Hematopoietic multipotent progenitor cell treated with erythropoietin and hydrocortisone succinate and interleukin-3 and kit ligand, for 4 days (in vitro differentiated cells): Measurements from ENCODE around the gene GPHN.

Experiments
- DNase-seq: peaks from one replicate; pipeline ENCODE4 v3.0.0-alpha.2; 2015

GPHN gene

GRCh38 chr14:67071506-67071905, 563.6 kb downstream of the GPHN start:
- no peak for DNase-seq

- DNase-seq: no peak
Measured at GRCh38 chr14:67077921-67078320, 570.0 kb downstream of the GPHN start.

DNA sequence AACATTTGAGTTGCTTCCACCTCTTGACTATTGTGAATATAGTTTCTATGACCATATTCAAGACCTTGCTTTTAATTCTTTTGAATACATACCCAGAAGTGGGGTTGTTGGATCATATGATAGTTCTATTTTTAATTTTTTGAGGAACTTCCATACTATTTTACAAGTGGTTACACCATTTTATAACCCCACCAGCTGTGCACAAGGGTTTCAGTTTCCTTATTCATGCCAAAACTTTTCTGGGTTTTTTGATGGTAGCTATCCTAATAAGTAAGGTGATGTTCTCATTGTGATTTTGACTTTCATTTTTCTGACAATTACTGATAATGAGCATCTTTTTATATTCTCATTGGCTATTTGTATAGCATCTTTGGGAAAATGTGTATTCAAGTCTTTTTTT, 571.9 kb downstream of the GPHN start:
- DNase-seq: no peak

DNA sequence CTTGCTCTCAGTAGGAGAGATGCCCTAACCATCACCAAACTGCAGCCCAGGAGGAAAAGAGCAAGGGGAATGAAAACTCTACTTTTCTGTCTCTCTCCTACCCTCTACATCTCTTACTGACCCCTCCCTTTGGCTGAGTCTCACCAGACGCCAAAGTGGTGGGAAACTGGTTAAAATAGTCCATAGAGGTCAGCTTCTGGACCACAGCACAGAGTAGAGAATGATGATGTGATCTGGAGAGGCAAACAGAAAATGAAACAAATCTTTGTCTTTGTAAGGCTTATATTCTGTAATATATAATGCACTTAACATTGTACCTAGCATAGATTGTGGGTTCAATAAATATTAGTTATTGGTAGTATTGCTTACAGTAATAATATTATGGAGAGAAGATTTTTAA, 600.3 kb downstream of the GPHN start:
- no peak for DNase-seq

GRCh38 chr14:67111022-67111421, 603.1 kb downstream of the GPHN start:
- no peak for DNase-seq

DNA sequence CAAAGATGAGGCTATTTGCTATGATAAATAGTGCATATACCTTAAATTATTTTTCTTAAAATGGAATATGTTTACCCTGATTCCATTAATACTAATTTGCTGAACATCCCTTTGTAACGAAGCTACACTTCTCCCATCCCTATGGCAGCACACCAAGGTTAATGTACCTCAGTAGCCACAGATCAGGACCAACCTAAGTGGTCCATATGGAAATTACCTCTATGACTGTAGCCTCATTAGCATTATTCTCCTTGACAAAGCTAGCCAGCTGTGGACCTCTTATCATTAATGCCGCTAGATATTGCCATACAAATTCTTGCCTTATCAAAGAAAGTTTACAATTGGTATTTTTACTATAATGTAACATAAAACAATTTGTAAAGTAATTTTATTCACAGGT, 604.4 kb downstream of the GPHN start:
- DNase-seq: no peak

GRCh38 chr14:67127174-67127573, 619.2 kb downstream of the GPHN start:
- DNase-seq: no peak

DNA sequence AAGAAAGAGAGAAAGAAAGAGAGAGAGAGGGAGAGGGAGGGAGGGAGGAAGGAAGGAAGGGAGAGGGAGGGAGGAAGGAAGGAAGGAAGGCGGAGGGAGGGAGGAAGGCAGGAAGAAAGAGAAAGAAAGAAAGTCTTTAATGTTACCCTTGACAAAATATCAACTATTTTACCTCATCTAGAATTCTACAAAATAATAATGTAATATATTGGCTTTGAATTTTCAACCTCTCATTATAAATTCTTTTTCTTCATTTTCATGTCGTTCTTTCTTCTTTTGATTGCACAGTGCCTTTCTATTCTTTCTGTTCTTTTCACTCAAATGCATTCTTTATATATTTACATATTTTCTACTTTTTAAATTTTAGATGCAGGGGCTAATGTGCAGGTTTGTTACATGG, 621.8 kb downstream of the GPHN start:
- DNase-seq: no peak

DNA sequence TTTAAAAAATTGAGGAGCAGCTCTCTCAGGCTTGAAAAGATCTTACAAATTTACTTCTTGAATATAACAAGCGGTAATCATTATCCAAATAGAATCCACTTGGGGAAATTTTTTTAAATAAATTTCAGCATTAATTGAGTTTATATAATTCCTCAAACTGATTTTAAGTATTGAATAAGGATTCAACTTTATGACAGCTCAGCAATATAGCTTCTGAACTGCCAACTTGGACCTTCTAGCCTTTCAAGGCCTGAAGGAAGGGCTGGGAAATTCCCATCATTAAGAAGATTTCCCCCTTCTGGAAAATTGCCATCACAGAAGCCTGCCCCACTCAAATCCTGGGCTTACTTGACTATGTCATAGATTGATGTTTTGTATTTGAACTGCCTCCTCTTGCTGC, 623.7 kb downstream of the GPHN start:
- DNase-seq: no peak

DNA sequence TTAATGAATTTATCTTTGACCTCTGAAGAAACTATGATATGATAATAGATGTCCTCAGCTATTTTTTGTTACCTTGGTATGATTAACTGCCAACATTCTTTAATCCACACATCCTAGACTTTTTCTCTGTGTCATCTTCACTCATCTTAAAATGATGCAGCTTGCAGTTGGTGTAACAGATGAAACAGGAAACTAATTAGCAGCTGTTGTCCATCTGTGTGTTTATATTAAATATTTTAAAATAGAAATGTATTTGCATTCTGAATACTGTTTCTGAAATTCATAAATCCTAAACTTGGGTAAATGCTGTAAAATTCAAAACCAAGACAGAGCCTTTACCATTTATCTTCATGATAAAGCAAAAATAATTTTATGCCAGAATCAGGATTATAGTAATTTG, 625.2 kb downstream of the GPHN start:
- no peak for DNase-seq

- DNase-seq: no peak
Measured at GRCh38 chr14:67133595-67134441, 625.9 kb downstream of the GPHN start.

DNA sequence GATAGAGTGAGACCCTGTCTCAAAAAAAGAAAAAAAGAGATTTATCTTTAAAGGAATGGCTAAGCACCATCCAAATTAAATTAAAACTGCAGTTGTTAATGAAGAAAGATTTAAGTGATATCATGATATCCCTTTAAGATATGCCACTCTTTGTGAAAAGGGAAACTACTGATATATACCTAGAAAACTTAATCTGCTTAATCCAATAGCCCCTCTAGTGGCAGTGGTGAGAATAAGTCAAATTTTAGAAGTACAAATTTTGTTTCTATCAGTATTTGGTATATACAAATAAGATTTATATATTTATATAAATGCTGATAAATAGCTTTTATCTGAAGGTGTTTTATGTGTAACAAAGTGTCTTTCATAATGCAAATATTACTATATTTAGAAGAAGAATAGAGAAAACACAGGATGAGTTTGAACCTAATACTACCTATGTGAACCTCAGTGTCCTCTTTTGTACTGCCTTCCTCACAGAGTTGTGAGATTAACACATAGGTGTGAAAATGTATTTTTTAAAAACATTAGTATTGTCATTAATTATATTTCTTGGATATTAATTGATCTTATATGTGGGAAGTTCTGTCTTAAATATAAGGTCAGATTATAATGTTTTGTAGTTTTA, 629.9 kb downstream of the GPHN start:
- DNase-seq: peak; percentile 63

DNA sequence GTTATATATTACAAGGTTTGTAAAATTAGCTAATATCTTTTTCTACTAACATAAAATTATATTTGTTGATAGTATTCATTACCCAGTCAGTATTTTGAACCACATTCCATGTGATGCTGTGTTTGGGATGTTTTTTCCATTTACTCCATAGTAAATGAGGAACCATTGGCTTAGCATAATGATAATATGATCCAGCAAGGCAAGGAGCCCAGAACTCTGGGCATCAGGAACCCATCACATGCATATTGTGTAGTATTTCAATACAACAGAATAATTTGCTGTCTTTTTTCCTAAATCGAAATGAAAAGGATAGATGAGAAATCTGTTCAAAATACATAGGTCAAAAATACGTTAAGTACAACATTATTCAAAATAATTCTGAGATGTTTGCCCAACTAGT, 632.6 kb downstream of the GPHN start:
- DNase-seq: no peak

GRCh38 chr14:67141146-67141900, 633.4 kb downstream of the GPHN start:
- no peak for DNase-seq

DNA sequence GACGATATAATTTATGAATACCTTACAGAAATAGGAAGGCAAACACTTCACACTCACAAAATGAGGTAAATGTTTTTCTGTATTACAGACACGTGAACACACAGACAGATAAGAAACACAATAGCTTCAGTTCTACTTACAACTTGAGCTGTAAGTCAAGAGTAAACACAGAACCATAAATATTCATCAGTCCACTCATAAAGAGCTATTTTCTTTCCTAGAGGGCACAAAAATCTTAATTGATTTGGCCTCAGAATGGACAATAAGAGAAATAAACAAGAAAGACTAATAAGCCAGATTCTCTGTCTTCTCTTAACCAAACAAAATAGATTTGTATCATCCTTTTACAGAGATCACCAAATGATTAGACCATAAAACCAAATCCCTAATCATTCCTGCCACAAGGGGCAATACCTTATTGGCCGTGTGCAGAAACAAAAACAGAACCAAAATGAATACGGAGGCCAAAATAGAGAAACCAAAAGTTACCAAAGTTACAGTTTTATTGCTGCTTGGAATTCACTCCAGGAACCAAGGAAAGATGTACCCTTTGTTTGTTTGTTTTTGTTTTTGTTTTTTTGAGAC, 643.2 kb downstream of the GPHN start:
- DNase-seq: no peak

GRCh38 chr14:67158566-67158965, 650.6 kb downstream of the GPHN start:
- DNase-seq: no peak

DNA sequence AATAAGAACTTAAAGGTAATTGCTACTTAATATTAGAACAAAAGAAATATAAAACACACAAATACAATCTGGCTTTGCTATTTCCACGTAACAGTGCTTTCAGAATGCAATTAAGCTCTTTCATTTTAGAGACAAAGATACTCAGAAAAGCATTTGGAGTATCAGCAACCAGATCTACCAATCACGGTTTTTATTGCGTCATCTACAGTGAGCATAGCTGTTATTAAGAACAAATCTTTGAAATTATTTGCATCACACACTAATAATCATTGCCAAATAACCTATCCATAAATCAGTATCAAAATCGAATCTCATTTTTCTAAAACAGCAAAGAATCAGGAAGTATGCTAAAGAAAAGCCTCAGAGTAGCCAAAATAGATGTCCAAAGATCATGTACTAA, 654.4 kb downstream of the GPHN start:
- no peak for DNase-seq

- DNase-seq: peak; percentile 76
Measured at GRCh38 chr14:67166450-67166853, 658.5 kb downstream of the GPHN start.

- DNase-seq: no peak
Measured at GRCh38 chr14:67167420-67168109, 659.6 kb downstream of the GPHN start.

DNA sequence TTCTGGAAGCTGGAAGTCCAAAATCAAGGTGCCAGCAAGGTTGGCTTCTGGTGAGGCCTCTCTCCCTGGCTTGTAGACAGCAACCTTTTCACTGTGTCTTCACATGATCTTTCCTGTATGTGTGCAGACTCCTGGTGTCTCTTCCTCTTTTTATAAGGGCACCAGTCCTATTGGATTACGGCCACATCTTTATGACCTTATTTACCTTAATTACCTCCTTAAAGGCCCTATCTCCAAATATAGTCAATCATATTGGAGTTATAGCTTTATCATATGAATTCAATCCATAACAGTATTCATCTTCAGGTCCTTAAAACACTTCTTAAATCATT, 660.1 kb downstream of the GPHN start:
- DNase-seq: no peak

DNA sequence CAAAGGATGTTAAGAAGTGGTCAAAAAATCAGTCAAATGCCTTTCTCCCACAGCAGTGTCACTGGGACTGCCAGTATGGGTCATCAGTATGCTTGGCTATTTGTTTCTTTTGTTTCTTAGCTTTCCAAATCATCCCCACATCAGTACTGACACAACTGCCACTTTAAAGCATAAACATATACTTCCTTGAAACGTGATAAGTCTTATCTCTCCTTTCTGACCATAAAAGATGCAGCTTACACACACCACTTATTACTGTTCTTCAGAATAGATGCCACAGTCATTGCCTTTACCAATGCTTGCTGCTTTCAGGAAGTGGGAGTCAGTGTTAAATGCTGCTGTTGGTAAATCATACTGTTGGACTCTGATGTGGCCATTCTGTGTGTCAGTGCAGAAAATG, 662.7 kb downstream of the GPHN start:
- peak; percentile 54 for DNase-seq

GRCh38 chr14:67172056-67172455, 664.1 kb downstream of the GPHN start:
- no peak for DNase-seq

GRCh38 chr14:67172520-67172919, 664.6 kb downstream of the GPHN start:
- DNase-seq: no peak
